GM19193 (cell line): ENCODE measurements around the gene ABCC10.

Source experiments
- POLR2A ChIP-seq: IDR thresholded peaks from 4 replicates; pipeline ENCODE4 v1.6.1; 2011; ENCODE audit not compliant: insufficient read depth, insufficient read length; ENCODE audit errors: extremely low read depth

The ABCC10 gene

DNA sequence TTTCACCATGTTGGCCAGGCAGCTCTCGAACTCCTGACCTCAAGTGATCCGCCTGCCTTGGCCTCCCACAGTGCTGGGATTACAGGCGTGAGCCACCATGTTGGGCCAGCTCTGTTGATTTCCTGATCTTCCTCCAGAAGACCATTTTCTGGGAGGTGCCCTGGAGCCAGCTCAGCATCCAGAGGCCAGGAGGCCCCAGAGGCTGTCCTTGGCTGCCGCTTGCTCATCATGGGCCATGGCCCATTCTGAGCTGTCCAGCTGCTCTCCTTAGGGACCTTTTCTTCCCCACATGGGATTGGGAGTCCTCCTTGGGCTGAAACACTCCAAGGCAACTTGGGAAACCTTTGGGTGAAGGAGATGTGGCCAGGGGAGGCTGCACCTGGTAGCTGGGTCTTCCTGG, 67.4 kb downstream of the ABCC10 start:
- no peak for TF ChIP-seq POLR2A

DNA sequence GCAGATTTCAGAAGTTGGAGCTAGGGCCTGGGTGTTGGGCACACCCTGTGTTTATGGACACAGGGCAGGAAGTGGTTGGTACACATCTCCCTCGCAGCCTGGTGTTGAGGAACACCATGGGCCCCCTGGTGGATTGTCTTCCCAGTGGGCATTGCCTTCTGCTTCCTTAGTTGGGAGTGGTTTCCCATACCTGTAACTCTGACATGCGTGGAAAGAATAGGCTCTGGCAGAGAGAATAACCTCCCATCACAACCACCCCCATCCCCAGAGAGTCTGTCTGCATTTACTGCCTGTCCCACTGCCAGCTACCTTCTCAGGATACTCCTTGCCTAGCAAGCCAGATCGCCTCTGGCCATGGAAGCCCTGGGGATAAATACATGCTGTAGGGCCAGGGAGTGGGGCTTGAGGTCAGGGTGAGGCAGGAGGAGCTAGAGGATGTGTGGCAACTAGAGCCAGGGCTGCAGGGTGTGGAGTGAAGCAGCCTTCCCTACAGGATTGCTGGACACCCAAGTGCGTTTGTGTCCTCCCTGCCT, 68.1 kb downstream of the ABCC10 start:
- TF ChIP-seq POLR2A, result no peak

DNA sequence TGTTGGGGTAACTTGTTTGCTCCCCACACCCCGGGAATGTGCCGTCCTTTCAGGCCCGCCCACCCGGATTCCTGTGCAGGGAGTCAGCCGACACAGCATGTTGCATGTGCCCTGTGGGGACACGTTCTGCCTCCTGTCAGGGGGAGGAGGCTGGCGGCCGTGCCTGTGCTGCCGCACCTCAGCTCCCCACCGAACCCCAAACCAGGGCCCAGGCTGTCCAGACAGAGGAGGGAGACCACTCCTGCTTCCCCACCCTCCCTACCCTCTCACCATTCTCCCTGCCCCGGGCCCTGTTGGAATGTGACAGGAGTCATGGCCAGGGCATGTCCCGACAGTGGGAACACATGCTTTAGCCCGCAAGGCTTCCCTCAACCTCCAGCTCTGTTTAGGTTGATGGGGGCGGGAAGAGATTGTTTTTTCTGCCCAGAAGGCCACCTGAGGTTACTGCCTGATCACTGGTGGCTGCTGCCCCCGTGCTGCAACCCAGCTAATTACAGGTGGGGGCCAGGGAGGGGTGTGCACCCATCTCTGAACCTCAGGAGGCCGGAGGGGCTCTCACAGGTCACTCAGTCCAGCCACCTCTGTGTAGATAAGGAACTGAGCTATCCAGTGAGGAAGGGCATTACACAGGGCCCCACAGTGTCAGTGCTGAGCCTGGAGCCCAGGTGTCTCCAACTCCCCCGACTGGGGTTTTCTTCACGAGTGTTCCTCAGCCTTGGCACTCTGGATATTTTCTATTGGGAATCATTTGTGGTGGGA, 69.2 kb downstream of the ABCC10 start:
- TF ChIP-seq POLR2A, result no peak

DNA sequence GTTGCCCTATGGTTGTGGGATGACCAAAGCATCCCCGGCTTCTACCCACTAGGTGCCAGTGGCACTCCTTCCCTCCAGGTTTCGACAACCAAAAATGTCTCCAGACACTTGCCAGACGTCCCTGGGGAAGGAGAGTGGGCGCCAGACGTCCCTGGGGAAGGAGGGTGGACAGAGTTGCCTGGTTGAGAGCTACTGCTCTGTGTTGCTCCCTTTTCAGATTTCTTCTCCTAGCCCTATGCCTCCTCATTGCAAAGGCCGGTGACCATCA, 69.7 kb downstream of the ABCC10 start:
- no peak for TF ChIP-seq POLR2A

DNA sequence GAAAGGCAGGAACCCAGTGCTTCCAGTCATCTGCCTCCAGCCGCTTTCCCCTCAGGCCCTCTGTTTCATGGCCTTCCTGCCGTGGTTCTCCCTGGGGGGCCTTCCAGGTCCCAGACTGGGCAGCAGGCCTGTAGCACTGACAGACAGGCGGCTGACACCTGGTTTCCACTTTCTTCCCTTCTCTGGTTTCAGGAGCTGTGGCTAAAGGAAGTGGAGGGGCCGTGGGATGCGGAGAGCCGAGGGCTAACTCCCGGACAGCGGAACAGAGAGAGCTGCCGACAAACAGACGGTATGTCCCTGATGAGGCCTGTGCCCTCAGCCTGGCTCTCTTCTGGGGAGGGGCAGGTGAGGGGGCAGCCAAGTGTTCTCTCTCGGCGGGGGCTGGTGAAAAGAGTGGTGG, 70.3 kb downstream of the ABCC10 start:
- no peak for TF ChIP-seq POLR2A

DNA sequence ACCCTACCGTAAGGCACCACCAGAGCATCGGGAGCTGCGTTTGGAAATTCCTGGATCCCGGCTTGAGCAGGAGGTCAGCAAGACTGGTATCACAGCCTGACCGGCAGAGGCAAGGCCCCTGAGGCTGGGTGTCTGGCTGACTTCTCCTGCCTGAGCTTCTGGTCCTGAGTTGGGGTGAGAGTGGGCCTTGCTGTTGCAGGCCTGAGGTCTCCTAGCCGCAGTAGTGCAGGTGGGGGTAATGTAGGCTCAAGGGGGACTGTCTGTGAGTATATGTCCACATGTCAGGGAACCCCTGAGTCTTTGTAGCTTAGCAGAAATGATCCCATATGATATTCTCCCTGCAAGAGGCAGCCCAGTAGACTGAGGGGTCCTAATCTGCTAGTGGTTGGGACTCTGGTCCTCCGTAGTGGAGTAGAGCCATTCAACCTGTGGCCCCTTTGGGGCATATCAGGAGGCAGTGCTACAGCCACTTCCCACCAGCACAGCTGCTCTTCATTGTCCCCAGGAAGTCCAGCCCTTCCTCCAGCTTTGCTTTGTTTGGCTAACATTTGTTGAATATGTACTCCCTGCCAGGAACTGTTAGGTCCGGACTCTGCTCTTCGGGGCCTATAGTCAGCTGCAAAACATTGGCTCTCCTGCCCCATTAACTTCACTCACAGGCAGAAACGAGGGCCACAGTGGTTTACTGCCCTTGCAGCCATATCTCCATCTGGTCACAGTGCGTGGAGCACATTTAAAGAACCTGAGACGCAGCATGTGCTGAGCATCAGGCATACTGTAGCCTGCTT, 71.9 kb downstream of the ABCC10 start:
- no peak for TF ChIP-seq POLR2A
